Activated naive CD4-positive, alpha-beta T cell treated with anti-CD3 and anti-CD28 coated beads, Interleukin-2, amount 50 U/mL, for 72 hours (primary cell): Measurements from ENCODE around the gene TMCO6. TPM values are rescaled to one million over a fixed set of nuclear protein-coding genes. Genes with fewer than 3 reads are reported as not detected.
A peak's percentile ranks its signal among the peaks of the same experiment; 100 is the strongest.
"Not testable (repeated sequence)": the region's sequence is repeated elsewhere in the genome, so short reads cannot be mapped to it uniquely, and the experiment has no call there.

Experiments
- ATAC-seq, 2 donors: fragments of 150-1000 bp; cut with Tn5 transposase; 2 replicates each; pipeline ENCODE4 v1.10.0; 2021; ENCODE audit warnings: mild to moderate bottlenecking in 2 of 2, moderate library complexity in 2 of 2
- DNase-seq, 2 donors: peaks; one replicate each; pipeline ENCODE4 v3.0.0; 2021 to 2022; ENCODE audit warnings: low spot score in 2 of 2
- H3K27ac Mint-ChIP-seq, 2 donors: one replicate each; pipeline ENCODE4 v1.8.0; 2022; ENCODE audit warnings: mild to moderate bottlenecking in 2 of 2, mixed read lengths in 2 of 2
- H3K36me3 Mint-ChIP-seq, 2 donors: one replicate each; pipeline ENCODE4 v1.8.0; 2022; ENCODE audit warnings: mixed read lengths in 2 of 2
- H3K9me3 Mint-ChIP-seq, 2 donors: one replicate each; pipeline ENCODE4 v1.8.0; 2022; ENCODE audit warnings: mixed read lengths in 2 of 2
- total RNA-seq, 2 donors: library from RNA; stranded (reverse); gene quantifications; one replicate each; pipeline ENCODE4 v1.2.3, GENCODE V29; 2022

Gene TMCO6
- total RNA-seq, 2 donors from 2014 or later, result 28.7 to 30.2 TPM

DNA sequence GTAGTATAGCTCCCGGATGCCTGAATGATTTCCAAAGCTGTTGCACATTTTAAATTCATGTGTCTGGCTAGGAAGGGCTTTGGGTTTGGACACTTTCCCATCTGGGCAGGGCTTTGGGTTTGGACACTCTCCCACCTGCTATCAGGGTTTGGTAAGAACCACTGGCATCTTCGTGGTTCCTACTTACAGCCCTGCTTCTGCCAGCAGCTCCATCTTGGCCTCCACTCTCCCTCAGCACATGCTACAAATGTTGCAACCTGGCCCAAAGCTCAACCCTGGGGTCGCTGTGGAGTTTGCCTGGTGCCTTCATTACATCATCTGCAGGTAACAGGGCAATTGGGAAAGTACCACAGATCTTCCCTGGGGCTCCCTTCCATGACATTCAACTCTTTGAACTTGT is 3.5 kb downstream of the TMCO6 start:
- Mint-ChIP-seq H3K27ac (peak overlapping the region in 1 of 2 donors; percentile 41), H3K36me3 (peaks cover 10 to 20% of the 10 kb centered on the region in 2 donors)

DNA sequence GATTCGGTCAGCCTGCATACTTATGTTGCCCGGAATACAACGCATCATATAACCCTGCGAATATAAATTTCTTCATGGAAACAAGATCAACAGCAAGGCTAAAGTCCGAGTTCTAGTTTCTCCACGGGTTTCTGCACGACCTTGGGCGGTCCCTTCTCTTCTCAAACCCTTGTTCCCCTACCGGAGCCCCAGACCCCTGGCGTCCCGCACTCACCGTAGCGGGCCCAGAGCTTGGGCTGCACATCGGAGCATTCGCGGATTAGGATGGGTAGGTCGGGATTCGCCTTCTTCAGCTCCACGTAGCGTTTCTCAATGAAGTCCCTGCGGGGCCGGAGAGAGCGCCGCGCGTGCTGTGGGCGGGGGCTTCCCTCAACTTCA is 7.8 kb downstream of the TMCO6 start:
- ATAC-seq, result no peak
- Mint-ChIP-seq H3K27ac (peak overlapping the region; percentile 95 to 100), H3K9me3 (no peaks in the 10 kb centered on the region), H3K36me3 (peaks cover 17% of the 10 kb centered on the region in 2 donors)
- no peak for DNase-seq

More for the DNA sequence above, 3.5 kb downstream of the TMCO6 start:
- DNase-seq (no peak), ATAC-seq (no peak)
- H3K9me3 Mint-ChIP-seq, result no peaks in the 10 kb centered on the region

DNA sequence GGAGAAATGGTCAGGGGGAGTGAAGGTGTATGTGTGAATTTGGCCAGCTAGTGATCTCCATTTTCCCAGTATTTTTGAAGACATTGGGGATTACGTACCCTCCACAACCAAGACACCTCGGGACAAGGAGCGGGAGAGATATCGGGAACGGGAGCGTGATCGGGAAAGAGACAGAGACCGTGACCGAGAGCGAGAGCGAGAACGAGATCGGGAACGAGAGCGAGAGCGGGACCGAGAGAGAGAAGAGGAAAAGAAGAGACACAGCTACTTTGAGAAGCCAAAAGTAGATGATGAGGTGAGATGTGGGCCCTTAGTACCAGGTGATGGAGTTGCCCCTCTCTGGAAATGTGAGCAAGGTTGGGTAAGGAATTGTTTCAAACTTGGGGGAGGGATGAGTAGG is 19.6 kb downstream of the TMCO6 start:
- Mint-ChIP-seq H3K36me3 (peaks cover 12 to 33% of the 10 kb centered on the region in 2 donors), H3K9me3 (no peaks in the 10 kb centered on the region), H3K27ac (peak overlapping the region; percentile 55 to 74)
- DNase-seq, result no peak
- ATAC-seq, result no peak

DNA sequence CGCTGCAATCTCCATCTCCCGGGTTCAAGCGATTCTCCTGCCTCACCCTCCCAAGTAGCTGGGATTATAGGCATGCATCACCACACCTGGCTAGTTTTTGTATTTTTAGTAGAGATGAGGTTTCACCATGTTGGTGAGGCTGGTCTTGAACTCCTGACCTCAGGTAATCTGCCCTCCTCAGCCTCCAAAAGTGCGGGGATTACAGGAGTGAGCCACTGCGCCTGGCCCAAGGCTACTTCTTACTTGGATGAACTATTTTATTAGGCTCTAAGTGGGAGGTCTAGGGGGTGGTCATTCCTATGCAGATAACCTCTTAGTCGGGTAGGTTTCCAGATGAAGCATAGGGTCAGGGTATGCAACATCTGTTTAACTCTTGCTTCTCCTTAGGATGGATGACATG is 21.1 kb downstream of the TMCO6 start:
- not testable (repeated sequence) for ATAC-seq, H3K27ac Mint-ChIP-seq, DNase-seq, H3K9me3 Mint-ChIP-seq
- peaks cover 21 to 42% of the 10 kb centered on the region in 2 donors for H3K36me3 Mint-ChIP-seq

DNA sequence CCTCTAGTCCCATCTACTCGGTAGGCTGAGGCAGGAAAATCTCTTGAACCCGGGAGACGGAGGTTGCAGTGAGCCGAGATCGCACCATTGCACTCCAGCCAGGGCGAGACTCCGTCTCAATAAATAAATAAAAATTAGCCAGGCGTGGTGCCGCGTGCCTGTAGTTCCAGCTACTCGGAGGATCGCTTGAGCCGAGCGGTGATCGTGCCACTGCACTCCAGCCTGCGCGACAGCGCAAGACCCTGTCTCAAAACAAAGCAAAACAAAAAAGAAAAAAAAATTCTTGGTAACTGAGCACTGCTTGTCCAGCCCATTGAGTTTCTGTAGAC is 24.7 kb downstream of the TMCO6 start:
- H3K36me3 Mint-ChIP-seq, result peaks cover 38 to 54% of the 10 kb centered on the region in 2 donors
- no peak for ATAC-seq
- peaks cover 0 to 4% of the 10 kb centered on the region in 2 donors for H3K9me3 Mint-ChIP-seq
- no peak for DNase-seq
- H3K27ac Mint-ChIP-seq, result peak overlapping the region; percentile 95 to 99

DNA sequence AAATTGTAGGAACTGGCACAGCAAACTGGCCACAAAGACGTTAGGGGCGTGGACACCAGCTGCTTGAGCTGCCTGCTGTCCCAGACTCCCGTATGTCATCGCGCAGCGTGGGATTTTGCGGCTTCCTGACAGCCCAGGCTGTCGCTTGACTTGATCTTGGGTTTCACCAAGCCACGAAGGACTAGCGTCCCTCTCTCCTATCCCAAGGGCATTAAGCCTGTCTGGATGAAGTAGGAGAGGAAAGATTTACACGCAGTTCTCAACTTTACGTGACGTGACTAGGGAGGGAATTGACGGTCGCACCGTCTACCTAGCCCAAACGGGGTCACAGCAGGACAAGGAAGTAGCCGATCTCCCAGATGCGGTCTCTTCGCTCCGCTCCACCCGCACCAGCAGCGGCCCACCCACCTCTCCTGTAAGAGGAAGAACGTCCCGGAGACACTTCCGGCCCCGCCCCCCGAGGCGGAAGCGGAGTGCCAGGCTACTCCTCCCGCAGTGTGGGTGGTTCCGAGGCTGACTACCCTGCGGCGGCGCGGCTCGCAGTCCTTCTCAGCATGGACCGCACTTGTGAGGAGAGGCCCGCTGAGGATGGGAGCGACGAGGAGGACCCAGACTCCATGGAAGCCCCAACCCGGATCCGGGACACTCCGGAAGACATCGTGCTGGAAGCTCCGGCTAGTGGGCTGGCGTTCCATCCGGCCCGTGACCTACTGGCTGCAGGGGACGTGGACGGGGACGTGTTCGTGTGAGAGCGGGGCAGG is 25.3 kb downstream of the TMCO6 start, which contains the start of gene WDR55:
WDR55 (plus strand) TSS at position 546 of the 761 bp plus-strand sequence; CDS start at position 555, 9 bp downstream.
- ATAC-seq (peak; percentile 97 to 98), DNase-seq (peak; percentile 94 to 96)
- Mint-ChIP-seq H3K36me3 (peaks cover 43 to 53% of the 10 kb centered on the region in 2 donors), H3K27ac (peak within 1 kb of the TSS; percentile 95 to 99), H3K9me3 (peaks cover 0 to 4% of the 10 kb centered on the region in 2 donors)

DNA sequence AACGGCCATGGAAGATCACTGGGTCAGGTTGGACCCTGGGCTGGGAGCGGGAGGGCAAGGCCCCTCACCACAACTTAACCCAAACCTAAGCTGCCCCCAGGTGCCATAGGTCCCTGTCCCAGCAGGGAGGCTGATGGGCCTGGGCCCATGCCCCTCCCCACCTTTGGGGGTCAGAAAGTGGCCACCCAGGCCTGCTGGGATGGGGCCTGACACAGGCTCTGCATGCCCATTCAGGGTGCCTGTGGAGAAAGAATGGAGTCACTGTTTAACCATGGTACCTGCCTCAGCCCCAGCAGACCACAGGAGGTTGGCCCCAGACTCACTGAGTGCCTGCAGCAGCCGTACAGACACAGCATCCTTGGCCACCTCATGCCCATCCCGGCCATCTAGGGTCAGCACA is 31.8 kb downstream of the TMCO6 start:
- not testable (repeated sequence) for DNase-seq, H3K27ac Mint-ChIP-seq, ATAC-seq, H3K9me3 Mint-ChIP-seq
- H3K36me3 Mint-ChIP-seq, result peaks cover 22 to 27% of the 10 kb centered on the region in 2 donors

DNA sequence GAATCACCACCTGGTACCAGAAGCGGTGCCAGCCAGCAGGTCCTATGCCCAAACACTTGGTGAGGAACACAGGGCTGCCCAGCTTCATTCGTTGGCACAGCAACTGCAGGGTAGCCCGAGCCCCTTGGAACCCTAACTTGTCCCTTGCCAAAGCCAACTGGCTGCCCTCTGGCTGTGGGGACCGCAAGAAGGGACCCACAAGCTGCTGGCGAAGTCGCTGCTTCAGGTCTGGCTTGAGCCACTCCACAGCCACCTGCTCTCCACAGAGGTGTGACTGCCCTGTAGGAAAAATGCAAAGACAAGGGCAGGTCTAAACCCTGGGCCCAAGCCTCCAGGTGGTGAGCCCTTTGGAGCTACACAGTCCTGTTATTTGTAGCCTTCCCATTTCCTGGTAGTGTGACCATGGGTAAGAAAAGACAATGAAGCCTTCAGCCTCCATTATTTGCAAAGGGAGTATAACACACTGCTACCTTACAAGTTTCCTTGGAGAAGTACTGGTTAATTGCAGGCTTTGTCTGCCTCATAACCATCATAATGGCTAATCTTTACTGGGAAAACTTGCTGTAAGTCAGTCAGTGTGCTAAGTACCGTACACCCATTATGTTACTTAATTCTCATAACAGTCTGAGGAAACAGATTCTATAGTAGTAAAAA is 32.3 kb downstream of the TMCO6 start:
- Mint-ChIP-seq H3K27ac (peak overlapping the region in 1 of 2 donors; percentile 79), H3K9me3 (no peaks in the 10 kb centered on the region), H3K36me3 (peaks cover 17 to 22% of the 10 kb centered on the region in 2 donors)
- DNase-seq (no peak), ATAC-seq (no peak)

DNA sequence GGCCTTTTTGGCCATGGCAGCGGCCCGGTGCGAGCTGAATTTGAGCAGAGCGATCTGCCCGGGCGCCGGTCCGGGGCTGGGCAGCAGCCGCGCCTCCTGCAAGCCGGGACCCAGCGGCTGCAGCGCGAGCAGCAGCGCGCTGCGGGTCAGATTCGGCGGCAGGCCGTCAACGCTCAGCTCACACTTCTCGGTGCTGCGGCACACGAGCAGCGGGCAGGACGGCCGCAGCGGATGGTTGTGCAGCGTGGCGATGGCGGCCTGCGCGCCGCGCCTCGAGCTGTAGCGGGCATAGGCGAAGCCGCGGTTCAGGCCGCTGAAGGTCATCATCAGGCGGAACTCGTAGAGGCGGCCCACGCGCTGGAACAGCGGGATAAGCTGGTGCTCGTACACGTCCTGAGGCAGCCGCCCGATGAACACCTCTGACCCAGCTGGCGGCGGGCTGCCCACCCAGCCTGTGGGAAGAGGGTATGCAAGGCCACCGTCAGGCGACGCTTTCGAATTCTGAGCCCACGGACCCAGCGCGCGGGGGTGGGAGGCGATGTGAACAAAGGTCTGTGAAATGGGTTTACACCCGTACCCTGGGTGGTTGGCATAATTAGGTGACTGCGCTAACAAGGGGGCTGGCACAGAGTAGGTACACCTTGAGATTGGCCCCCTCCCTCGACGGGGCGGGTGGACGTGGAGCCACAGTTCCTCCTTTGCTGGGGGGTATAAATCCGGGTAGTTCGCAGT is 33.4 kb downstream of the TMCO6 start:
- Mint-ChIP-seq H3K9me3 (no peaks in the 10 kb centered on the region), H3K36me3 (peaks cover 8 to 14% of the 10 kb centered on the region in 2 donors), H3K27ac (no peak overlapping the region)
- peak in 1 of 2 donors; percentile 51 for ATAC-seq
- DNase-seq, result no peak

DNA sequence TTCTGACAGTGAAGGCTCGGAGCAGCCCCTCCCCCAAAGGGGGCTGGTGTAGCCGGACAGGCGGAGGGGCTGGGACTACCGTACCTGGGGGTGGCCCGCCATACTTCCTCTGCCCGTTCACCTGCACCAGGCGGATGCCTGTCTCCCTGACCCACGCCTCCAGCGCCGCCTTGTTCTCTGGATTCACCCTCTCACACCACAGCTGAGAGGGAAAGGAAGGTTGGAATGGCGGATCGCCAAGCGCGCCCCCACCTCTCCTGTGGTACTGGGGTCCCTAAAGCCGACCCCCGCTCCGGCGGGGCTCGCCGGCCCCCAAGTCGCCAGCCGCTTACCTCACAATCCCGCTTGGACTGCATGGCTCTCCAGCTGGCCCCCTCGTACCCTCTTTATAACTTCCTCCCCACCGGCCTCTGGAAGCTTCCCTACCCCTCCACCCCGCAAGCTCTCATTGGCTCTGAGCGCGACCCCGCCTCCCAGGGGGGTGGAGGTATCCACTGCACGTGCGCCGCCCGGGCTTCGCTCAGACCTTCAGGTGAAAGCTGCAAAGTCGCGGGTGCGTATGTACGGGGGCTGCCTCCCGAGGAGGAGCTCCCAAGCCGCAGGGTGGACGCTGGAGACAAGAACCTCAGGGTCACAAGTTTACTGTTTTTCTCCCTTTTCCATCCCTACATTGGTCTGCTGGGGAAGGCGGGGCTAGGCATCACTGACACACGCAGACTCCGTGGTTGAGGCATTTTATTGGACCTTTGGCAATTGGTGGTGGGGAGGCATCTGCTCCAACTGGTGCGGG is 34.1 kb downstream of the TMCO6 start, which contains the start of gene DND1:
DND1 (minus strand) TSS at position 390 of the 790 bp plus-strand sequence; CDS start at position 356, 34 bp downstream.
- Mint-ChIP-seq H3K9me3 (no peaks in the 10 kb centered on the region), H3K27ac (peak within 1 kb of the TSS; percentile 53 to 87), H3K36me3 (peaks cover under 1 to 7% of the 10 kb centered on the region in 2 donors)
- no peak for DNase-seq
- ATAC-seq, result peak in 1 of 2 donors; percentile 19

DNA sequence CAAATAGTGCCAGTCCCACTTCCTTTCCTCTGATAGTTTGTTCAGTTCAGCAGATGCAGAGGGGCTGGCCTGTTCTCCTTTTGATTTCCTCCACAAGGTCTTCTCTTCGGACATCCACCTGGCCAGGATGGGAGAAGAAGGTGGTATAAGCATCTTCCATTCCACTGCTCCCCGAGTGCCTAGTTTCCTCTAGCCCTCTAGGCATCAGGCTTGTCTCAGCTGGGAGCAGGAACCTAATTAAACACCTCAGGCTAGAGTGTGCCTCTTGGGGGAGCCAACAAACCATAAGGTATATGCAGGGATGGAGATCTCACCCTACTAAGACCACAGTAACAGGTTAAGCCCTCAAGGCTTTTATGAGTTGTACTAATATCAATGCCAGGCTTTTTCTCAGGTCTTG is 35.0 kb downstream of the TMCO6 start:
- ATAC-seq (no peak), DNase-seq (no peak)
- Mint-ChIP-seq H3K9me3 (no peaks in the 10 kb centered on the region), H3K36me3 (peaks cover 0 to 3% of the 10 kb centered on the region in 2 donors), H3K27ac (peak overlapping the region; percentile 53 to 87)

DNA sequence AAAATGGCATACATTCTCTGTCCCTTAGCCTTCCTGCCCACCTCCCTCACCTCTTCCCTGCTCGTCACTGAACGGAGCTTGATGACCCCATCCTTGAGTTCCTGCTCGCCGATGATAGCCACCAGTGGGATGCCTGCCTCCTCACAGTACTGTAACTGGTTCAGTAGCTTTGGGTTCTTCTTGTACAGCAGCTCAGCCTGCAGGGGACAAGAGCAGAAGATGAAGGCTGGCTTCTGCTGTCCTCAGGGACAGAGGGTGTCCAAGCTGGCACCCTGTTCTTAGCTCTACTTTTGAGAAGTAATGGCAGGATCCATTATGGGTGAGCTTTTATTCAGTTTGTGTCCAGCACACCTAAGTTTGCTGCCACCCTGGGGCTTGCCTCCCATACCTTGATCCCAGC is 35.4 kb downstream of the TMCO6 start:
- H3K27ac Mint-ChIP-seq, result peak overlapping the region in 1 of 2 donors; percentile 53
- H3K9me3 Mint-ChIP-seq, result no peaks in the 10 kb centered on the region
- H3K36me3 Mint-ChIP-seq, result no peaks in the 10 kb centered on the region
- ATAC-seq (peak in 1 of 2 donors; percentile 6), DNase-seq (no peak)

DNA sequence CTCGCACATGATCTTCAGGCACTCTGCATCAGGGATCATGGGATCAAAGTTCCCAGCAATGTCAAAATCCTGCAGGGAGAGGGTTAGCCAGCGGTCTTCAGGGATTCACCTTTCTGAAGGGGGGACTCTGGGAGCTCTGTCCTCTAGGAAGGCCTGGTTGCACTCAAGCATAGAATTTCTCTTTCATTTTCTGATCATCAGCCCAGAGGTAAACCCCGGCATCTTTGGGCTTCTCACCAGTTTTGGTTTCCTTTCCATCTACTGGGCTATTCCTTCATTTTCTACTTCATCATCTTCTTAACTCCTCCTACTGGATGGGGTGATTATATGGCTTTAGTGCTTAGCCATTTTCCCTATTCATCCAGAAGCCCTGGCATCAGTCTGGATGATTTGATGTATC is 38.7 kb downstream of the TMCO6 start:
- no peak overlapping the region for H3K27ac Mint-ChIP-seq
- H3K36me3 Mint-ChIP-seq, result no peaks in the 10 kb centered on the region
- H3K9me3 Mint-ChIP-seq, result no peaks in the 10 kb centered on the region
- no peak for ATAC-seq
- DNase-seq, result no peak

DNA sequence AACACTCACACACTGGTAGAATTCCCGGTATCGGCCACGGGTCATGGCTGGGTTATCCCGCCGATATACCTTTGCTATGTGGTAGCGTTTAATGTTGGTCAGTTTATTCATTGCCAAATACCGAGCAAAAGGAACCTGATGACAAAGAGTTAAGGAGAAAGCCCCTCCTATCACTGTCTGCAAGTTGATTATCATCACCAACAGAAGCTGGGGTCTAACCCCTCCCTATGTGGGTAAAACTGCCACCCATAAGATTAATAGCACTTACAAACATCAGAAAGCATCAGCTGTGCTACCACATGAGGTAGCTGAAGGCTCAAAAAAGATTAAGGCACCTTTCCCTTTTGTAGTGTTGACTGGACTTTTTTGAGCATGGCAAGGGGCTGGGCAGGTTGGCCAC is 39.7 kb downstream of the TMCO6 start:
- Mint-ChIP-seq H3K36me3 (no peaks in the 10 kb centered on the region), H3K27ac (no peak overlapping the region), H3K9me3 (no peaks in the 10 kb centered on the region)
- ATAC-seq (no peak), DNase-seq (no peak)

DNA sequence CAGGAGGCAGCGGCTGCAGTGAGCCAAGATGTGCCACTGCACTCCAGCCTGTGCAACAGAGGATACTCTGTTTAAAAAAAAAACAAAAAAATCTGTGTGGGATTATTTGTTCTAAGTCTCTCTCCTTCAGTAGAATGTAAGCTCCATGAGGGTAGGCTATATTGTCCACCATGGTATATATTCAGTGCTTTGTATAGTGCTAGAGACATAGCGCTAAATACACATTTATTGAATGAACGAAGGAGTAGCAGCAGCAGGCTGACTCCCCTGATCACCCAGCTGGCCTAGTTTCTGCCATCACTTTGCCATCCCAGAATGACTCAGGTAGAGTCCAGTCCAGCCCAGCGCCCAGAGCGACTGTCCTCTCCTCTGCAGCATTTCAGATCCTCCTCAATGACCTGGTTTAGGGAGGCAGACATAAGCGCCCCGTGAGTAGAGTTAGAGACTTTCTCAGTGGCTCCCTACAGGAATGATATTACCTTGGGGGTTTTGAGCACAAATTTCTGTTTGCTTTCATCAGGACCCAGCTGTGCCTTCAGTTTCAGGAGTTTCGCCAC is 51.2 kb downstream of the TMCO6 start:
- Mint-ChIP-seq H3K36me3 (peaks cover 18 to 22% of the 10 kb centered on the region in 2 donors), H3K9me3 (no peaks in the 10 kb centered on the region), H3K27ac (peak overlapping the region; percentile 97 to 99)
- DNase-seq, result no peak
- peak in 1 of 2 donors; percentile 37 for ATAC-seq
